ENCODE results near the gene DNAH8.

DNAH8 gene

DNA sequence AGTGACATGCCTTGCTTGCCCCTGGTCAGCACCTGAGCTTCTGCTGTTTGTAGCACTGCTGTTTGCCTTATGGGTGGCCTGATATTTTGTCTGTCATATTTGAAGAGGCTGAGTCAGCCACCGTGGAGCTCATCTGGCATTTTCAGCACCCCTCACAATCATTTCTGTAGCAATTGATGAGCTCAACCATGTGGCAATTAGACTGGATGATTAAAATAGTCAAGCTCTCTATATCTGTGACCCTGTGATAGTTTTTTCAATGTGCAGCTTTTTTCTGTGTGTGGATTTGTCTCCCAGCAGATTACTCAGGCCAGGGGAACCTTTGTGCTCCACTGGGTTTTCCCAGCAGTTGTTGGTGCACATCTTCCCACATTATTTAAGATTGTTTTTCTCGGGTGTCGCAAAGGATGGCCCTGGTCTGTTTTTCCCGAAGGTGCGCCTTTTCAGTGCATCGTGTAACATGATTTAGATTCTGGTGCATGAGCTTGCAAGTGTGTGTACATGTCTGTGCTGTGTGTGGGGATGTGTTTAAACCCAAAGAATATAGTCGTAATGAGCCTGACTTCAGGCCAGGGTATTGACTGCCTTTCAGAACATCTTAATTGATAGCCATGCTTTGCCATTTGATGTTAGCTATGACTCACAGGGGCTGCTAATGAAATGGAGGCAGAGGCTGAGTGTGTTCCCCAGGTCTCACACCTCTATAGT lies 301.9 kb downstream of the DNAH8 start:
- Histone ChIP-seq H4K20me1 (ENCODE audit: insufficient read depth) (no peaks in the 10 kb centered on the region), H3K4me2 (no peak overlapping the region), H3K27ac (no peak overlapping the region), H3K4me3 (IDR thresholded peaks at IDR 0.05; ENCODE audit: insufficient read depth, low read depth, low read length) (no peak overlapping the region), H2AFZ (ENCODE audit: low read depth) (no peak overlapping the region), H3K27me3 (ENCODE audit: insufficient read depth, low read depth) (no peaks in the 10 kb centered on the region), H3K79me2 (ENCODE audit: insufficient read depth, low read depth) (no peaks in the 10 kb centered on the region), H3K9ac (no peak overlapping the region), H3K4me1 (ENCODE audit: low read depth, poor library complexity, severe bottlenecking) (no peaks in the 10 kb centered on the region), H3K36me3 (ENCODE audit: insufficient read depth) (no peaks in the 10 kb centered on the region)
- no peak for TF ChIP-seq CTCF (conservative IDR thresholded peaks at IDR 0.05; ENCODE audit: low read depth, low read length)

DNA sequence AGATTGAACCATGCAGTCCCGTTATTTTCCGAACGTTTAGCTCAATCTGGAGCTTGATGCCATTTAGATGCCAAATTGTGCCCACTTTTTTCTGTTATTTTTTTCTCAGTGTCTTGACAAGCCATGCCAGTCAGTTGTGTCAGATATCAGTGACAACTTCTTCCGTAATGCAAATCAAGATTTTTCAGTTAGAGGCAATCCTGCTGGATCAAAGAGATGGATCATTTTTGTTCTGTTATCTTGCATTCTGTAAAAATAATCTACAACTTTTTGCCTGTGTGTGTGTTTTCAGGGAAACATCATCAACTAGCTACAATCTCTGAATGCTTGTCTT lies 302.4 kb downstream of the DNAH8 start:
- no peak overlapping the region for H2AFZ ChIP-seq (ENCODE audit: low read depth)
- TF ChIP-seq CTCF (conservative IDR thresholded peaks at IDR 0.05; ENCODE audit: low read depth, low read length) = no peak
- H4K20me1 ChIP-seq (ENCODE audit: insufficient read depth) = no peaks in the 10 kb centered on the region
- H3K27me3 ChIP-seq (ENCODE audit: insufficient read depth, low read depth) = no peaks in the 10 kb centered on the region
- no peaks in the 10 kb centered on the region for H3K36me3 ChIP-seq (ENCODE audit: insufficient read depth)
- H3K4me1 ChIP-seq (ENCODE audit: low read depth, poor library complexity, severe bottlenecking) = no peaks in the 10 kb centered on the region
- no peak overlapping the region for H3K9ac ChIP-seq
- H3K27ac ChIP-seq = no peak overlapping the region
- H3K79me2 ChIP-seq (ENCODE audit: insufficient read depth, low read depth) = no peaks in the 10 kb centered on the region
- H3K4me3 ChIP-seq (IDR thresholded peaks at IDR 0.05; ENCODE audit: insufficient read depth, low read depth, low read length) = no peak overlapping the region
- no peak overlapping the region for H3K4me2 ChIP-seq

DNA sequence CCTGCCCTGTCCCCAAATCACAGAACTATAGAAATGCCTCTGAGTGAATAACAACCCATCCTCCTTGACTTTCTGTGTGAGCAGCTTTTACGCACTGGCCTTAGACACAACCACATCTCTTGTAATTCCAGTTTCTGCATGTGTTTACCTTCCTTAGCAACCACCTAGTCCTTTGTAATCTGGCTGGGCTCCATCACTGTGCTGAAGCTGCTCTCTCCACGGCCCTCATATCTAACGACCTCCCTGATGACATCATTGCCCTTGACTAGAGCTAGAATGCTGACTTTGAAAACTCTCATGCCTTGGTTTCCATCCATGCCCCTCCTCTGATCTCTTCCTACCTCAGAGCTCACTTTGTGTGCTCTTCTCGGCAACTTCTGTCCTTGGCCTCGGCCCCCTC lies 303.0 kb downstream of the DNAH8 start:
- Histone ChIP-seq H2AFZ (ENCODE audit: low read depth) (no peak overlapping the region), H3K4me3 (IDR thresholded peaks at IDR 0.05; ENCODE audit: insufficient read depth, low read depth, low read length) (no peak overlapping the region), H3K27me3 (ENCODE audit: insufficient read depth, low read depth) (no peaks in the 10 kb centered on the region), H3K27ac (no peak overlapping the region), H3K4me1 (ENCODE audit: low read depth, poor library complexity, severe bottlenecking) (no peaks in the 10 kb centered on the region), H3K9ac (no peak overlapping the region), H4K20me1 (ENCODE audit: insufficient read depth) (no peaks in the 10 kb centered on the region), H3K79me2 (ENCODE audit: insufficient read depth, low read depth) (no peaks in the 10 kb centered on the region), H3K36me3 (ENCODE audit: insufficient read depth) (no peaks in the 10 kb centered on the region), H3K4me2 (no peak overlapping the region)
- no peak for TF ChIP-seq CTCF (conservative IDR thresholded peaks at IDR 0.05; ENCODE audit: low read depth, low read length)

DNA sequence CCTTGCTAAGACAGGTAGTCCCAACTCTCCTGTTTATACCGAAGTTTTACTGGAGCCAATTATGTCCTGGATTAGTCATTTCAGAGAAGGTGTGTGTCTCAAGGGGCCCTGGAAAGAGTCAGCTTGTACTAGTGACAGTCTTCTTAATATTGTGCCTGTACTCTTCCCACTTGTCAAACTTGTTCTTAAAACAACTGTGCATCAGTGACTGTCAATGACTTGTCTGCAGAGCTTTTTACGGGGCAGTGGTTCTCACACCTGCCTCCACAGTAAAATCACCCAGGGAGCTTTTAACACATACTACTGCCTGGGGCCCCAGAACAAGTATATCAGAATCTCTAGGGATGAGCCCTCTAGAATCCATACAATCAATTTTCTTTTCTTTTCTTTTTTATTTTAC lies 305.0 kb downstream of the DNAH8 start:
- Histone ChIP-seq H3K27me3 (ENCODE audit: insufficient read depth, low read depth) (no peaks in the 10 kb centered on the region), H3K79me2 (ENCODE audit: insufficient read depth, low read depth) (no peaks in the 10 kb centered on the region), H3K4me1 (ENCODE audit: low read depth, poor library complexity, severe bottlenecking) (no peaks in the 10 kb centered on the region), H4K20me1 (ENCODE audit: insufficient read depth) (no peaks in the 10 kb centered on the region), H3K4me3 (IDR thresholded peaks at IDR 0.05; ENCODE audit: insufficient read depth, low read depth, low read length) (no peak overlapping the region), H3K27ac (no peak overlapping the region), H2AFZ (ENCODE audit: low read depth) (no peak overlapping the region), H3K4me2 (no peak overlapping the region), H3K9ac (no peak overlapping the region), H3K36me3 (ENCODE audit: insufficient read depth) (no peaks in the 10 kb centered on the region)
- TF ChIP-seq CTCF (conservative IDR thresholded peaks at IDR 0.05; ENCODE audit: low read depth, low read length) = no peak

Data from KMS-11 (cell line).